IPS-20b (cell line): ENCODE results near the gene SCARF2.

Experiments
- H3K27ac ChIP-seq: one replicate; pipeline ENCODE4 v1.5.1; 2013; ENCODE audit warnings: low read length
- H3K27me3 ChIP-seq: 2 replicates; pipeline ENCODE4 v1.6.1; 2013; ENCODE audit warnings: mild to moderate bottlenecking, low read length, inconsistent platforms; ENCODE audit not compliant: insufficient read depth
- H3K36me3 ChIP-seq: 2 replicates; pipeline ENCODE4 v1.6.1; 2013; ENCODE audit warnings: low read depth, mild to moderate bottlenecking, inconsistent platforms, low read length, moderate library complexity; ENCODE audit not compliant: insufficient read depth
- H3K4me1 ChIP-seq: 2 replicates; pipeline ENCODE4 v1.6.1; 2013; ENCODE audit warnings: mild to moderate bottlenecking, control low read depth, inconsistent platforms, low read length, moderate library complexity; ENCODE audit not compliant: insufficient read depth
- H3K4me3 ChIP-seq: 2 replicates; pipeline ENCODE4 v1.5.1; 2013; ENCODE audit warnings: mild to moderate bottlenecking, low read length, inconsistent platforms
- H3K9ac ChIP-seq: 2 replicates; pipeline ENCODE4 v1.6.1; 2013; ENCODE audit warnings: low read depth, mild to moderate bottlenecking, inconsistent platforms, low read length, moderate library complexity
- H3K9me3 ChIP-seq: 2 replicates; pipeline ENCODE4 v1.6.1; 2013; ENCODE audit warnings: mild to moderate bottlenecking, low read depth, low read length, inconsistent platforms; ENCODE audit not compliant: insufficient read depth

SCARF2 gene

GRCh38 chr22:20436768-20437612 lies 635 bp downstream of the SCARF2 start:
- Histone ChIP-seq H3K9ac (no peak overlapping the region), H3K9me3 (no peaks in the 10 kb centered on the region; the same call in 1 of the 2 replicates), H3K36me3 (no peaks in the 10 kb centered on the region), H3K27me3 (peaks cover 80% of the 10 kb centered on the region), H3K27ac (no peak overlapping the region), H3K4me3 (peak overlapping the region; percentile 66), H3K4me1 (peaks cover 4% of the 10 kb centered on the region; the same call in 1 of the 2 replicates)

DNA sequence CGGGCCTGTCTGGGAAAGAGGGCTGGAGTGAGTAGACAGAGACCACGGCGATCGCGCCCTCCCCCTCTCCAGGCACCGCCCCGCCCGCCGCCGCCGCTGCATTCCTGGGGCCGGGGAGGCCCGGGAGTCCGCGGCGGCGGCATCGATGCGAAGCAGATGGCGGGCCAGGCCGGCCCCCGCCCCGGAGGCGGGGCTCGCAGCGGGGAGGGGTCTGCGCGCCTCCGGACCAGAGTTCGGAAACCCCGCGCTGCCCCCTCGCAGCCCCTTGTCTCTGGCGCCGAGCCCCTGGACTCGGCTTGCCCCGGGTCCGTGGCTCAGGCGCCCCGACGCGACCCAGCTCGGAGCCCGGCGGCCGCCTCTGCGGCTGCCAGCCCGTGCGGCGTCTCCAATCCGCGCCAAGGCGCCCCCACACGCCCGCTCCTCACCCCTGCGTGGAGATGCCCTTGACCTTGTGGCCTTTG lies 1.3 kb downstream of the SCARF2 start:
- H3K4me3 ChIP-seq, result peak overlapping the region; percentile 66; the same call in 1 of the 2 replicates
- H3K9me3 ChIP-seq, result no peaks in the 10 kb centered on the region; the same call in 1 of the 2 replicates
- peaks cover 4% of the 10 kb centered on the region; the same call in 1 of the 2 replicates for H3K4me1 ChIP-seq
- H3K36me3 ChIP-seq, result no peaks in the 10 kb centered on the region
- peaks cover 86% of the 10 kb centered on the region for H3K27me3 ChIP-seq
- H3K27ac ChIP-seq, result no peak overlapping the region
- H3K9ac ChIP-seq, result no peak overlapping the region

DNA sequence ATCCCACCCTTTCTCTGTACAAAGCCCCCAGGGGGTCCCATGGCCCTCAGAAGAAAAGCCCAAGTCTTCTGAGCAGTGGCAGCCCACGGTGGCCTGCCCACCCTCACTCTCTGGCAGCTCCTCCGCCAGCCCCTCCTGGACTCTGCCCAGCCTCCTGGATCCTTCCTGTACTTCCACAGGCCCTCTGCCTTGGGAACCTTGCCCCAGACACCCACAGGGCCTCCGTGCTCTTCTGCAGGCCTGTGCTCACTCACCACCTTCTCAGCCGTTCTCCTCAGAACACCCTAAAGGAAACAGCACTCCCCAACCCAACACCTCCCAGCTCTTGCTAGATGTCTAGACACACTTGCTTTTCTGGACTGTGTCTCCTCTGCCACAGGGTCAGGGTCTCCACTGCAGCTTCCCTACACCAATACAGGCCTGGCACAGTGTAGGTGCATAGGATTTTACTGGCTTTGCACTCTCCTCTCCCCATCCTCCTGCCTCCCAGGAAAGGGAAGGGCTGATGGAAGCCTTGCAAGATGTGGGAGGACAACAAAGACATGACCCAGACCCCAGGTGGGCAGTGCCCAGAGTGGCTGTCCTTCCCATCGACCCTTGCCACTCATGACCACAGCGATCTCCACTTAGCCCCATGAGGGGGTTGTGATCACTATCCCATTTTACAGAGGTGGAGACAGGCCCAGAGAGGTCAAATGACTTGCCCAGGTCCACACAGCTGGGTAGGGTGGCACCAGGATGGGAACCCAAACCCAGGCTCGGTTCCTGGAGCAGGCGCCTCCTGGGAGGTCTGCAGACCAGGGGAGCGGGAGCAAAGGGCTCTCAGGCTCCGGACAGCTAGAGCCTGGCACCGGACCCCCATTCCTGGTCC lies 2.0 kb downstream of the SCARF2 start:
- H3K9me3 ChIP-seq, result no peaks in the 10 kb centered on the region; the same call in 1 of the 2 replicates
- H3K4me3 ChIP-seq, result peak overlapping the region; percentile 66; the same call in 1 of the 2 replicates
- peaks cover 4% of the 10 kb centered on the region; the same call in 1 of the 2 replicates for H3K4me1 ChIP-seq

DNA sequence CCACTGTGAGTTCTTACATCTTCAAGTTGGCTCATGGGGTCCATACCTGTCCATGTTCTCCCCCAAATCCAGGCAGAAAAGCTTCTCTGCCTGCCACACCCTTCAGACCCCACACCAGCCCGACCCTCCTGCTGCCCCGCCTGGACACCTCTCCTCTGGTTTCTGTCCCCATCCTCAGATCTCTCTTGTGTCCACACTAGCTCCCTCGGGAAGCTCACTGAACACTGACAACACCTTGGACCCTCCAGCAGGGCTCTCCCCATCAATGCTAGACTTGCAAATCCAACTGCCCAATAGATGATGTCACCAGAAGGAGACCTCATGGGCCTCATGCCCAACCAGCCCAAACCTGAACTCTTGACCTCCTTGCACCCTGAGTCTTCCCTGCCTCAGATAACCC lies 2.9 kb downstream of the SCARF2 start:
- H3K27ac ChIP-seq, result no peak overlapping the region
- H3K36me3 ChIP-seq, result no peaks in the 10 kb centered on the region
- no peak overlapping the region for H3K9ac ChIP-seq
- peaks cover 97% of the 10 kb centered on the region for H3K27me3 ChIP-seq
- no peaks in the 10 kb centered on the region; the same call in 1 of the 2 replicates for H3K9me3 ChIP-seq
- H3K4me3 ChIP-seq, result no peak overlapping the region
- peaks cover 4% of the 10 kb centered on the region; the same call in 1 of the 2 replicates for H3K4me1 ChIP-seq

More for the DNA sequence above, 2.0 kb downstream of the SCARF2 start:
- H3K36me3 ChIP-seq, result no peaks in the 10 kb centered on the region
- H3K27me3 ChIP-seq, result peaks cover 93% of the 10 kb centered on the region
- no peak overlapping the region for H3K9ac ChIP-seq
- no peak overlapping the region for H3K27ac ChIP-seq

GRCh38 chr22:20434264-20434751 lies 3.3 kb downstream of the SCARF2 start:
- H3K4me3 ChIP-seq, result no peak overlapping the region
- peaks cover 97% of the 10 kb centered on the region for H3K27me3 ChIP-seq
- H3K27ac ChIP-seq, result no peak overlapping the region
- H3K9me3 ChIP-seq, result no peaks in the 10 kb centered on the region; the same call in 1 of the 2 replicates
- H3K9ac ChIP-seq, result no peak overlapping the region
- H3K4me1 ChIP-seq, result peaks cover 4% of the 10 kb centered on the region; the same call in 1 of the 2 replicates
- H3K36me3 ChIP-seq, result no peaks in the 10 kb centered on the region

GRCh38 chr22:20433686-20434241 lies 3.9 kb downstream of the SCARF2 start:
- Histone ChIP-seq H3K9ac (no peak overlapping the region), H3K27me3 (peaks cover 97% of the 10 kb centered on the region), H3K36me3 (no peaks in the 10 kb centered on the region), H3K9me3 (no peaks in the 10 kb centered on the region; the same call in 1 of the 2 replicates), H3K4me3 (no peak overlapping the region), H3K4me1 (peaks cover 6% of the 10 kb centered on the region; the same call in 1 of the 2 replicates), H3K27ac (no peak overlapping the region)

DNA sequence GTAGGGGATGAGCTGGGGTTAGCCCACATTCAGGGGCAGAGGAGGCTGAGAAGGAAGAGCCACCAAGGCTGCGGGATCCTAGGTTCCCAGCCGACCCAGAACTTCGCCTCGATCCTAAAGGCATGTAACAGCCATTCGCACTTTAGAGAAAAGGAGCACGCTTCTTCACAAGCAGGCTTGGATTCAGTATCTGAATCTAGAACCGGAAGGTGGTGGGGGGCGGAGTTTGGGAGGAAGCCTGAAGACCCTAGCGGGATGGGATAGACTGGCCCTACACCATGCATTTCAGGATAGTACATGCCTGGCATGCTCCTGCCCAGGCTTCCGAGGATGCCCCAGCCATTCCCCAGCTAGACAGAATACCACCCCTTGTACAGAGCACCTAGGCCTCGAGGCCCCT lies 4.4 kb downstream of the SCARF2 start:
- H3K9ac ChIP-seq, result no peak overlapping the region
- H3K27ac ChIP-seq, result no peak overlapping the region
- no peaks in the 10 kb centered on the region for H3K36me3 ChIP-seq
- no peak overlapping the region for H3K4me3 ChIP-seq
- peaks cover 6% of the 10 kb centered on the region; the same call in 1 of the 2 replicates for H3K4me1 ChIP-seq
- peaks cover 97% of the 10 kb centered on the region for H3K27me3 ChIP-seq
- H3K9me3 ChIP-seq, result no peaks in the 10 kb centered on the region; the same call in 1 of the 2 replicates

- Histone ChIP-seq H3K4me1 (peaks cover 6% of the 10 kb centered on the region; the same call in 1 of the 2 replicates), H3K9me3 (no peaks in the 10 kb centered on the region; the same call in 1 of the 2 replicates), H3K27ac (no peak overlapping the region), H3K27me3 (peaks cover 97% of the 10 kb centered on the region), H3K9ac (no peak overlapping the region), H3K4me3 (no peak overlapping the region), H3K36me3 (no peaks in the 10 kb centered on the region)
Measured at GRCh38 chr22:20432244-20432686, 5.4 kb downstream of the SCARF2 start.

DNA sequence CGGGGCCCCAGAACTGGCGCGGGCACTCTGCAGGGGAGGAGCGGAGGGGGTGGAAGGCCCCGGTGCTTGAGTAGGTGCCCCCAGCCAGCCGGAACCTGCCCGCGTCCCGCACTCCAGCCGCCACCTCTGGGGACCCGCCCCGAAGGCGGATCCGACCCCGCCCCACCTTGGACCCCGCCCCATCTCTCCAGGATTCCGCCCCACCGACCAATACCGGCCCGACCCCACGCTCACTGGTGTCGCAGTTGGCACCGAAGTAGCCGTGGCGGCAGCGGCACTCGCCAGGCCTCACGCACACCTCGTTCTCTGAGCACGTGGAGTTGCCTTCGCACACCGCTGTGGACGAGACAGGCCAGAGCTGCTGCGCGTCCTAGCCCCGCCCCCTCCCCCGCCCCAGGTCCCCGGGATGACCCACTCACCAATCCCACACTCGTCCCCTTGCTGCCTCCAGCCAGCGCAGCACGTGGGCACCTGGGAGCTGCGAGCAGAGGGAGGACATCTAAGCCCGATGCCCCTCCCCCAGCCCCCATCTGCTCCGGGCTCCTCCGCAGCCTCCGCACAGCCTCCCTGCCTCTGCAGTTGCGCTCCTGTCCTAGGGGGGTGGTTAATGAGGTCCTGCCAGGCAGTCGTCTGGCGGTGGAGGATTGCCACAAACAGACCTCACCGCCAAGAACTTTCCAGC lies 6.0 kb downstream of the SCARF2 start:
- Histone ChIP-seq H3K4me1 (peaks cover 6% of the 10 kb centered on the region; the same call in 1 of the 2 replicates), H3K9me3 (no peaks in the 10 kb centered on the region; the same call in 1 of the 2 replicates), H3K27ac (no peak overlapping the region), H3K9ac (no peak overlapping the region), H3K27me3 (peaks cover 91% of the 10 kb centered on the region), H3K36me3 (no peaks in the 10 kb centered on the region), H3K4me3 (peak overlapping the region; percentile 56)

GRCh38 chr22:20430720-20431510 lies 6.7 kb downstream of the SCARF2 start:
- no peaks in the 10 kb centered on the region for H3K36me3 ChIP-seq
- H3K9me3 ChIP-seq, result no peaks in the 10 kb centered on the region; the same call in 1 of the 2 replicates
- H3K4me1 ChIP-seq, result peaks cover 5% of the 10 kb centered on the region; the same call in 1 of the 2 replicates
- H3K27me3 ChIP-seq, result peaks cover 83% of the 10 kb centered on the region
- no peak overlapping the region for H3K9ac ChIP-seq
- peak overlapping the region; percentile 56 for H3K4me3 ChIP-seq
- no peak overlapping the region for H3K27ac ChIP-seq
